GM12872 (cell line): ENCODE measurements around the gene TRPM3.

Experiments used
- CTCF ChIP-seq: IDR thresholded peaks from 3 replicates; pipeline ENCODE4 v1.5.1; 2011; ENCODE audit warnings: low read depth, mild to moderate bottlenecking, low read length, moderate library complexity; ENCODE audit not compliant: insufficient read depth

The TRPM3 gene

GRCh38 chr9:70791936-70792335 lies 329.5 kb downstream of the TRPM3 start:
- TF ChIP-seq CTCF, result no peak

GRCh38 chr9:70789086-70789485 lies 332.3 kb downstream of the TRPM3 start:
- no peak for TF ChIP-seq CTCF

GRCh38 chr9:70784456-70784855 lies 337.0 kb downstream of the TRPM3 start:
- TF ChIP-seq CTCF, result no peak

- no peak for TF ChIP-seq CTCF
Measured at GRCh38 chr9:70778568-70778967, 342.9 kb downstream of the TRPM3 start.

- no peak for TF ChIP-seq CTCF
Measured at GRCh38 chr9:70773579-70773978, 347.8 kb downstream of the TRPM3 start.

- no peak for TF ChIP-seq CTCF
Measured at GRCh38 chr9:70772601-70773000, 348.8 kb downstream of the TRPM3 start.

- no peak for TF ChIP-seq CTCF
Measured at GRCh38 chr9:70765946-70766345, 355.5 kb downstream of the TRPM3 start.
